GM13976 (cell line): ENCODE results near the gene NSD2.

Source experiments
- DNase-seq: peaks from one replicate; pipeline ENCODE4 v3.0.0; 2012; ENCODE audit warnings: low spot score
- CTCF ChIP-seq: IDR thresholded peaks from 2 replicates; pipeline ENCODE4 v1.5.1; 2012; ENCODE audit warnings: borderline replicate concordance, mild to moderate bottlenecking; ENCODE audit not compliant: insufficient read depth; ENCODE audit errors: extremely low read depth, missing control alignments, control extremely low read depth
- in situ Hi-C: fragments of 300-500 bp; cut with MboI; formaldehyde crosslinking; loops from one replicate; pipeline ENCODE4 v1.12.0; 2022; ENCODE audit warnings: low sequenced_read_pairs, mixed read lengths, inconsistent platforms; ENCODE audit not compliant: unreplicated experiment

Gene NSD2

GRCh38 chr4:1989533-1990347, 118.5 kb downstream of the NSD2 start:
- in situ Hi-C loops, result no loop called here
- no peak for TF ChIP-seq CTCF
- no peak for DNase-seq

- no peak for DNase-seq
- in situ Hi-C loops, result no loop called here
- TF ChIP-seq CTCF, result no peak
These were observed 119.1 kb downstream of the NSD2 start for GRCh38 chr4:1990348-1990645.

- no peak for TF ChIP-seq CTCF
- no peak for DNase-seq
- in situ Hi-C loops, result no loop called here
These were observed 119.5 kb downstream of the NSD2 start for GRCh38 chr4:1990676-1991075.

GRCh38 chr4:1991087-1991486, 119.9 kb downstream of the NSD2 start:
- DNase-seq, result no peak
- TF ChIP-seq CTCF, result no peak
- in situ Hi-C loops, result no loop called here

GRCh38 chr4:1991596-1992434, 120.6 kb downstream of the NSD2 start:
- DNase-seq, result no peak
- no peak for TF ChIP-seq CTCF
- in situ Hi-C loops, result no loop called here

- no peak for TF ChIP-seq CTCF
- in situ Hi-C loops, result no loop called here
- DNase-seq, result no peak
These were observed 121.4 kb downstream of the NSD2 start for GRCh38 chr4:1992468-1993168.
